Lower leg skin (tissue), 3 donors: ENCODE measurements around the gene C2orf72.

ENCODE experiments used
- POLR2A ChIP-seq, 2 donors: fragments of 450-650 bp; IDR thresholded peaks; one replicate each; pipeline ENCODE4 v1.6.1; 2016 to 2017; ENCODE audit warnings: antibody characterized with exemption in 2 of 2, mild to moderate bottlenecking in 1 of 2, moderate library complexity in 1 of 2
- TF ChIP-seq, protein P1 (sequence below), 3 donors: fragments of 450-650 bp; IDR thresholded peaks; one replicate each; pipeline ENCODE4 v1.5.1; 2016; ENCODE audit warnings: antibody characterized with exemption in 3 of 3, mild to moderate bottlenecking in 3 of 3, moderate library complexity in 2 of 3

DNA sequence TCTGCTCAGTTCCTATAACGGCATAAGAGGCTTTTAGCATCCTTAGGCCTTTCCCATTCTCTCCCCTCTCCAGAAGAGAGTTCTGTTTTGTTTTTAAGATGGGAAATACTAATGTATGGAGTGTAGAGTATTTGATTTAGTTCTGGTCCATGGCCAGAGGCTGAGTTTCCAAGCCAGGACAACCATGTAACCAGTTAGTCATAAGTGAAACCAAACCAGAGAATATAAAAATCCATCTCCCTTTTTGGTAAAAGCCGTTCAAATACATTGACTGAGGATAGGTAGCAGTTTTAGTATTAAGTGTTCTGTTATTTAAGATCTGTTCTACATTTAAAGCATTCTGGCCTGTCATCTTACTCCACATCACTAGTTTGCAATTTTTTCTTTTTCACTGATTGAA is 22.4 kb downstream of the C2orf72 start:
- TF ChIP-seq, protein P1, sequence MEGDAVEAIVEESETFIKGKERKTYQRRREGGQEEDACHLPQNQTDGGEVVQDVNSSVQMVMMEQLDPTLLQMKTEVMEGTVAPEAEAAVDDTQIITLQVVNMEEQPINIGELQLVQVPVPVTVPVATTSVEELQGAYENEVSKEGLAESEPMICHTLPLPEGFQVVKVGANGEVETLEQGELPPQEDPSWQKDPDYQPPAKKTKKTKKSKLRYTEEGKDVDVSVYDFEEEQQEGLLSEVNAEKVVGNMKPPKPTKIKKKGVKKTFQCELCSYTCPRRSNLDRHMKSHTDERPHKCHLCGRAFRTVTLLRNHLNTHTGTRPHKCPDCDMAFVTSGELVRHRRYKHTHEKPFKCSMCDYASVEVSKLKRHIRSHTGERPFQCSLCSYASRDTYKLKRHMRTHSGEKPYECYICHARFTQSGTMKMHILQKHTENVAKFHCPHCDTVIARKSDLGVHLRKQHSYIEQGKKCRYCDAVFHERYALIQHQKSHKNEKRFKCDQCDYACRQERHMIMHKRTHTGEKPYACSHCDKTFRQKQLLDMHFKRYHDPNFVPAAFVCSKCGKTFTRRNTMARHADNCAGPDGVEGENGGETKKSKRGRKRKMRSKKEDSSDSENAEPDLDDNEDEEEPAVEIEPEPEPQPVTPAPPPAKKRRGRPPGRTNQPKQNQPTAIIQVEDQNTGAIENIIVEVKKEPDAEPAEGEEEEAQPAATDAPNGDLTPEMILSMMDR (IDR thresholded peaks at IDR 0.05) = no peak
- TF ChIP-seq POLR2A (IDR thresholded peaks at IDR 0.05) = no peak
